CD14-positive monocyte (primary cell): ENCODE data around the gene TEX11. TPM values are rescaled to one million over a fixed set of nuclear protein-coding genes. Genes with fewer than 3 reads are reported as not detected.

Source experiments
- DNase-seq, 3 donors: peaks; one replicate each; pipeline ENCODE4 v3.0.0-alpha.2; 2011 to 2022
- H2AFZ ChIP-seq: 2 replicates; pipeline ENCODE4 v1.6.0; 2012; ENCODE audit warnings: mild to moderate bottlenecking, low read depth, low read length, inconsistent platforms; ENCODE audit not compliant: insufficient read depth, poor library complexity, severe bottlenecking
- H3K27ac ChIP-seq, 2 donors: 1 replicate in 1 of 2; 2 replicates in 1 of 2; pipeline ENCODE4 v1.5.1; 2012 to 2013; ENCODE audit warnings: low read length in 2 of 2, control low read depth in 1 of 2, inconsistent platforms in 1 of 2, low read depth in 1 of 2, mild to moderate bottlenecking in 1 of 2
- H3K27me3 ChIP-seq, 2 donors: one replicate each; pipeline versions ENCODE4 v1.6.0 to v1.6.1; 2011 to 2013; ENCODE audit warnings: low read length in 2 of 2; ENCODE audit not compliant: control insufficient read depth in 2 of 2, insufficient read depth in 2 of 2
- H3K36me3 ChIP-seq, 2 donors: replicated peaks in 1 of 2; 1 replicate in 1 of 2; 2 replicates in 1 of 2; pipeline versions ENCODE4 v1.5.1 to v1.6.1; 2012 to 2013; ENCODE audit warnings: low read length in 2 of 2, control low read depth in 1 of 2, inconsistent platforms in 1 of 2, mild to moderate bottlenecking in 1 of 2; ENCODE audit not compliant: insufficient read depth in 2 of 2, control insufficient read depth in 1 of 2
- H3K4me1 ChIP-seq, 2 donors: 1 replicate in 1 of 2; 2 replicates in 1 of 2; pipeline versions ENCODE4 v1.5.1 to v1.6.1; 2012 to 2013; ENCODE audit warnings: low read length in 2 of 2, control low read depth in 1 of 2, inconsistent platforms in 1 of 2, mild to moderate bottlenecking in 1 of 2, moderate library complexity in 1 of 2; ENCODE audit not compliant: insufficient read depth in 2 of 2, control insufficient read depth in 1 of 2
- H3K4me2 ChIP-seq: replicated peaks from 2 replicates; pipeline ENCODE3; 2012; ENCODE audit warnings: low read length, moderate library complexity, mild to moderate bottlenecking; ENCODE audit not compliant: poor library complexity, severe bottlenecking; ENCODE audit errors: extremely low read depth
- H3K4me3 ChIP-seq, 3 experiments: fragments of 200-600 bp in 1 of 3; sonication (generic) in 1 of 3; replicated peaks in 1 of 3; 1 replicate in 2 of 3; 2 replicates in 1 of 3; pipeline ENCODE4 v1.5.1; 2011 to 2013; ENCODE audit warnings: low read length in 3 of 3, mild to moderate bottlenecking in 3 of 3, control low read depth in 2 of 3, low read depth in 2 of 3, inconsistent platforms in 1 of 3, moderate library complexity in 1 of 3
- H3K79me2 ChIP-seq: 2 replicates; pipeline ENCODE4 v1.6.0; 2012; ENCODE audit warnings: mild to moderate bottlenecking, control low read depth, inconsistent platforms, low read length, moderate library complexity; ENCODE audit not compliant: insufficient read depth
- H3K9ac ChIP-seq: 2 replicates; pipeline ENCODE4 v1.6.0; 2017; ENCODE audit warnings: low read length, mild to moderate bottlenecking; ENCODE audit not compliant: insufficient read depth, poor library complexity, severe bottlenecking
- H3K9me3 ChIP-seq, 2 donors: replicated peaks in 1 of 2; 1 replicate in 1 of 2; 2 replicates in 1 of 2; pipeline versions ENCODE4 v1.5.1 to v1.6.1; 2012 to 2013; ENCODE audit warnings: low read length in 2 of 2, control low read depth in 1 of 2; ENCODE audit not compliant: control insufficient read depth in 1 of 2, insufficient read depth in 1 of 2
- H4K20me1 ChIP-seq: 2 replicates; pipeline ENCODE4 v1.6.0; 2012; ENCODE audit warnings: mild to moderate bottlenecking, low read length, control low read depth, moderate library complexity; ENCODE audit not compliant: insufficient read depth
- H3K27ac Mint-ChIP-seq, 7 donors: one replicate each; pipeline ENCODE4 v1.8.0; 2020; ENCODE audit warnings: mild to moderate bottlenecking in 7 of 7, mixed read lengths in 7 of 7, moderate library complexity in 6 of 7, inconsistent platforms in 2 of 7
- H3K27me3 Mint-ChIP-seq, 3 donors: one replicate each; pipeline ENCODE4 v1.8.0; 2021 to 2022; ENCODE audit warnings: low read depth in 3 of 3, mild to moderate bottlenecking in 3 of 3, mixed read lengths in 3 of 3, moderate library complexity in 3 of 3, inconsistent platforms in 1 of 3
- H3K36me3 Mint-ChIP-seq, 2 donors: one replicate each; pipeline ENCODE4 v1.8.0; 2020; ENCODE audit warnings: mixed read lengths in 2 of 2, inconsistent platforms in 1 of 2, mild to moderate bottlenecking in 1 of 2
- H3K4me1 Mint-ChIP-seq: one replicate; pipeline ENCODE4 v1.8.0; 2020; ENCODE audit warnings: mild to moderate bottlenecking, mixed read lengths
- H3K4me3 Mint-ChIP-seq, 2 donors: one replicate each; pipeline ENCODE4 v1.8.0; 2020; ENCODE audit warnings: mild to moderate bottlenecking in 2 of 2, mixed read lengths in 2 of 2, moderate library complexity in 1 of 2
- H3K9me3 Mint-ChIP-seq, 7 donors: one replicate each; pipeline ENCODE4 v1.8.0; 2020 to 2022; ENCODE audit warnings: mixed read lengths in 7 of 7, mild to moderate bottlenecking in 6 of 7, moderate library complexity in 6 of 7, inconsistent platforms in 2 of 7
- CTCF ChIP-seq: fragments of 200-600 bp; IDR thresholded peaks from one replicate; pipeline ENCODE4 v1.8.0; 2022; ENCODE audit warnings: antibody characterized with exemption, mild to moderate bottlenecking
- WGBS: methylation state at CpG from one replicate; pipeline ENCODE4 v1.1.5; 2013; ENCODE audit warnings: missing lambda C conversion rate; ENCODE audit not compliant: insufficient coverage; 5-methylcytosine and 5-hydroxymethylcytosine counted together
- intact Hi-C, 2 donors: fragments of 100-400 bp; cut with micrococcal nuclease; formaldehyde crosslinking; loops; one replicate each; pipeline versions ENCODE4 v1.15.0 to v1.15.1; 2023
- polyA plus RNA-seq, 3 donors: library from polyadenylated mRNA; depleted of rRNA in 1 of 3; unstranded in 2 of 3; stranded (reverse) in 1 of 3; fragments of 300-500 nt in 2 of 3; fragments of >200 nt in 1 of 3; fragmentation: Illumina TruSeq in 2 of 3; gene quantifications; 1 replicate in 2 of 3; 2 replicates in 1 of 3; pipeline ENCODE4 v1.2.3, GENCODE V29; 2012 to 2021
- small RNA-seq: library from RNA; depleted of rRNA; stranded (forward); fragments of <200 nt; gene quantifications from one replicate; pipeline ENCODE3, GENCODE V24; 2012; ENCODE audit warnings: low read depth; ENCODE audit not compliant: insufficient read length

Gene TEX11
- polyA plus RNA-seq, 3 donors: not detected

- no peak for DNase-seq
- WGBS: no CpG with 5 or more reads among the region's 4 CpGs
- Histone ChIP-seq H2AFZ (no peak overlapping the region), H3K36me3 (no peaks in the 10 kb centered on the region), H4K20me1 (no peaks in the 10 kb centered on the region), H3K4me2 (no peak overlapping the region), H3K9me3 (no peaks in the 10 kb centered on the region), H3K27ac (no peak overlapping the region), H3K4me1 (peaks cover 0 to 3% of the 10 kb centered on the region in 2 donors), H3K79me2 (no peaks in the 10 kb centered on the region), H3K4me3 (no peak overlapping the region), H3K9ac (no peak overlapping the region), H3K27me3 (peaks cover 0 to 2% of the 10 kb centered on the region in 2 donors)
- H3K4me1 Mint-ChIP-seq: peaks cover 10% of the 10 kb centered on the region
- H3K4me3 Mint-ChIP-seq: no peak overlapping the region
- H3K27me3 Mint-ChIP-seq: peaks cover 1 to 23% (median 2%) of the 10 kb centered on the region in 3 donors
- no peaks in the 10 kb centered on the region for H3K9me3 Mint-ChIP-seq
- H3K27ac Mint-ChIP-seq: no peak overlapping the region
- no peak for TF ChIP-seq CTCF
- H3K36me3 Mint-ChIP-seq: no peaks in the 10 kb centered on the region
- intact Hi-C loops: no loop called here
Observed at GRCh38 chrX:70479247-70479921, 429.1 kb downstream of the TEX11 start.

Small RNA genes within 50 kb of the gene (small RNA-seq; reads per million reads assigned to genes)
- gene SNORD3E: not detected

Other genes with a start within 250 kb of the TEX11 start
- not detected for gene SLC7A3, start 22.4 kb upstream of the TEX11 start, polyA plus RNA-seq
- 10 to 100 TPM in 1 of 3 donors, 1 to 10 TPM in 2; 4.2 to 12.9 (median 5.0) TPM for gene SNX12, start 159.6 kb upstream of the TEX11 start, polyA plus RNA-seq
- 1 to 10 TPM; 1.4 to 9.2 (median 1.5) TPM for gene FOXO4, start 187.1 kb upstream of the TEX11 start, polyA plus RNA-seq
- 1 to 10 TPM in 1 of 3 donors, not detected in 2; 3.8 TPM for gene CXorf65, start 198.0 kb upstream of the TEX11 start, polyA plus RNA-seq
- gene IL2RG, start 202.9 kb upstream of the TEX11 start, polyA plus RNA-seq: 100 to 1,000 TPM in 1 of 3 donors, 10 to 100 TPM in 2; 48.3 to 105 (median 94.5) TPM
- gene MED12, start 209.9 kb upstream of the TEX11 start, polyA plus RNA-seq: 10 to 100 TPM in 1 of 3 donors, 1 to 10 TPM in 2; 2.4 to 17.8 (median 5.0) TPM
- gene NLGN3, start 236.1 kb upstream of the TEX11 start, polyA plus RNA-seq: under 1 TPM in 2 of 3 donors, not detected in 1; 0.05 to 0.80 TPM